DMS153 treated with DMSO at 0.1 percent for 48 hours (cell line): ENCODE measurements around the gene GALNTL6.

ENCODE experiments used
- DNase-seq: peaks from one replicate; lab custom pipeline; 2025; ENCODE audit not compliant: unreplicated experiment; lab: John Stamatoyannopoulos, UW

The GALNTL6 gene

DNA sequence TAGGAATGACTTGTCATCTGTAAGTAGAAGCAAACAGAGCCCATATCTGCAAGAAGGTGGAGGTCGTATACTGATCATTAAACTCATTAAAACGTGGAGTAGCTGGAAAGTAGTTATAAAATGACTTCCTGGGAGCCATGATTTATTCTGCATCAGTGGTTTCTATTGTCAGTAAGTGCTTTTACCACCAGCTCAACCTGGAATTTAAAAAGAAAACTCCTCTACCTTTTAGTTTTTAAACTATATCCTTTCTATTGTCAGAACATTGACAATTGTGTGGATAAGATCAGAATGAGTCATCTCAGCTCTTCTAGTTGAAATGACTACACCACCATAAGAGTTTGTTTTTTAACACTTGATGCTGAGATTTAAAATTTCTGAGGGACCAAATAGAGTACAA lies 704.2 kb downstream of the GALNTL6 start:
- no peak for DNase-seq

DNA sequence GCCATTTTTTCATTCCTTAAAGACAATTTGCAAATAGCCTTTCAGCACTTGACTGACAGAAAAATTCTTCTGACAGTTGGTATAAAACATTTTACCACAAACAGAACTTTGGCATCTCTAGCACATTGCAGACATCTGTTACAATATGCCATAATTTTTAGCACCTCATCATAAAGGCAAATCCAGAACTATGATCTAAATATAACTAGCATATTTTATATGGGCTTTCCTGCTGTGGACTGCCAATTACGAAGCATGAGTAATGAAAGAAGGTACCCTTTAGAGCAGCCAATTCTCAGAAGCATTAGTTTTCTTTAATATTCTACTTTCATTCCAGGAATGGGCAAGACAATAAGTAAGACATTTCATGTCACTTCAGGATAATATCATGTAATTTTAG lies 708.0 kb downstream of the GALNTL6 start:
- no peak for DNase-seq

DNA sequence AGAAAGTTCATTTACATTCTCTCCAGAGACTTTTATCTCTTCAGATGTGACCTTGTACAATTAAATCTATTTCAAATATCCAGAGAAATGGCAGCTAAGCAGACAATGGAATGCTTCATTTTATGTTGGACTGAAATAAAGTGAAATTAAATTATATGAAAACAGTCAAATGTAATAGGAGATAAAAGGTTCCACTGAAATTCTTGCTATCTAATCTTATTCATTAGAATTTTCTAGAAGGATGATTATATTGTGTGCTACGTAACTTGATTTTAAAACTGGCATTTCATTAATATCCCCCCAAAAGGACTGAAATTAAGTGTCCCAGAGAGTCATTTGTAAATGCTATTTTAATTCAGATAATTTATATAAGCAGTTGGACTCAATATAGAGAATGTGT lies 708.5 kb downstream of the GALNTL6 start:
- DNase-seq = no peak

DNA sequence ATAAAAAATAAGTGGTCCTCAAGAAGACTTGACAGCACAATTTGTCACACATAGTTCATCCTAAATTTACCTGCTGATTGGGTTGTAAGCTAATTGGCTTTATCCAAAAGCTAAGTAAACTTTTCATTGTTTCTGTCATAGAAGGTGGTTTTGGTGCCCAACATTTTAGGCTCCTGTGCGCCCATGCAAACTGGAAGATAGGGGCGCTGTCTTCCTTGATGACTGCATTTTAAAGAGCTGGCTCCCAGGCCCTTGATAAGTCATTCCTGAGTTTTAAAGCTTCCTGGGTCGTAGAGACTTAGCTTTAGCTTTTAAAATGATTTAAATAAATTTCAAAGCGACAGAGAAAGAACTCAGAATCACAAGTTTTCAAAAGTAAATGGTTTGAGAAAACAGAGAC lies 730.0 kb downstream of the GALNTL6 start:
- no peak for DNase-seq

DNA sequence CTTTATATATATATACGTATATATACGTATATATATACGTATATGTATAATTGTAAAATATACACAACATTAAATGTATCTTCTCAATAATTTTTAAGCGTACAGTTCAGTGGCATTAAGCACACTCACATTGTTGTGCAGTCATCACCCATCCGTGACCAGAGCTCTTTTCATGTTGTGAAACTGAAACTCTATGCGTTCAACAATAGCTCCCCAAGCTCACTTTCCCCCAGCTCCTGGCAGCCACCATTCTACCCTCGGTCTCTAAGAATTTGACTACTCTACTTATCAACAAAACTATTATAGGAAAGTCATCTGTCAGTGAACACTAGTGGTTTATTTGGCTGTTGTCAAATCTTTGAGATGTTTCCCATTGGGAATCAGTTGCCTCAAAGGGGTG lies 733.6 kb downstream of the GALNTL6 start:
- DNase-seq = no peak

DNA sequence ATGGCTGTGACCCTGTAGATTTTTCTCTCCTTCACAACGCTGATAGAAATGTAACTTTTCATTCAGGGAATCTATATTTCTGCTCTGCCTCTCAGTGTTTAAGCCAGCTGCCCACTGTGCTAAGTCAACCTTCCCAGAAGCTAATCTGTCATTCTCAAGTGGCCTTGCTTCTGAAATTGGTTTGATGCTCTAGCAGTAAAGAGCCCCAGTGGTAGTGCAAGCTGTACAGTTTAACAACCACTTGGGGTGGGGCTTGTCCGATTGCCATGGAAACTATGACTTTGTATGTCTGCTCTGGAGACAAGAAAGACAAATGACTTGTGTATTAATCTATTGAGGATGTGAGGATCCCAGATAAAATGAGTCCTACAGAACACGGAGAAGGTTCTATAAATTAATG lies 734.5 kb downstream of the GALNTL6 start:
- DNase-seq = peak; percentile 12

DNA sequence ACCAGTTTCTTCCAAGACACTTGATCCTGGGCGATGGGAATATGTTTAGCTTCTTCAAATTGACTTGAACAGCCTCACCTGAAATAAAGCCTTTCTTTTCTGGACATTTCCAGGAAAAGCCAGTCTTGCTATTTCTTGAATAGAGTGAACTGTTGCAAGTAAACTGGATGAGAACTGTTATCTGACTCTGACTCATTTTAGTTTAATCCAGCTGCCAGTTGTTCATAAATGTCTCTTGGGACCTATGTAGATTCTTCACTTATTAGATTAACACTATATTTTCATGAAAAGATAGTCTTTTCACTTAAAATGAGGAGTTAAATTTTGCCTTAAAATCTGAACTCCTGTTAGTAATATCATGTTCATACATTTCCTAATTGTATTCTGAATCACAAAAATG lies 740.0 kb downstream of the GALNTL6 start:
- no peak for DNase-seq

DNA sequence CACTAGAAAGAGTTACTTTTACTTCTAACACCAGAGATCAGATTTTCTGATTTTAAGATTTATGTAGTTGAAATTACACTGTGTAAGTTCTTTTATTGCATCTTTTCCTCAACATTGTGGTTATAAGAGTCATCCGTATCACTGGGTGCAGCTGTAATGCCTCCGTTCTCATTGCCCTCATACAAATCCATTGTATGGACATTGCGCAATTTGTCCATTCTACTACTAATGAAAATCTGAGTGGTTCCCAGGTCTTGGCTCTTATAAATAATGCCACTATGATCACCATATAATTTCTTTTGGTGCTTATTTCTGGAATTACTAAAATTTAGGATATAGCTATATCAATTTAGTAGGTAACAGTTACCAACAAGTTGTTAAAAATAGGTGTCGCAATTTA lies 741.4 kb downstream of the GALNTL6 start:
- no peak for DNase-seq

DNA sequence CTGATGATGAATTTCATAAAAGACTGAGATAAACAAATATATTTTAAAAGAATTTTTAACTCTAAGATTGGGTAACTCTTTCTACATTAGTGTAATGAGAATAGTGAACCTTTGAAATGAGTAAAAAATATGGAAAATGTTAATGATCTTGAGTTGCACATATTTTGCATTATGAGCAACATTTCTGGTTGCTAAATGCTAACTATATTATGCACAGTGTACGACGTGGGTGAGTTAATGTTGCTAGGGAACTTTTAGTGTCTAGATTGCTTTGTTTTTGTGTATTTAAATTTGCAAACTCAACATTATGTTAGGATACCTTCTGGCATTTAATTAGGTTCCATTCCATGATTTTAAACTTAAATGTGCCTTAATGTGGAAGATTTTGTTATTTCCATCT lies 742.5 kb downstream of the GALNTL6 start:
- no peak for DNase-seq

DNA sequence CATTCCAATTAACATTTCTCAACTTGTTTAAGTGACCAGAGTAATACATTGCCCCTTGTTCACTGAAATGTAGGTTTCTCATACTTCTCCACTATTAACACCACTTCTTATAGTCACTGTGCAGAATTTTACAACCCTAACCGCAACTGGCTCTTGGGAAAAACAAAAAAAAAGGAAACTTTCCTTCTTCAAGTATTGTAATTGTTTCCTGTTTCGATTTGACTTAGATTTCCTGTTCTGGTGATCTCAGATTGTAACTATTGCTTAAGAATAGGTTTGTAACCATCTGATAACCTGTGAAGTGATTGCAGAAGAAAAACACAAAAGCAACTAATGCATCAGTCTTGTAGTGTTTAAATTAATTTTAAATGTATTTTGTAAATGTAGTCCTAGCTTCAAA lies 760.7 kb downstream of the GALNTL6 start:
- DNase-seq = no peak

DNA sequence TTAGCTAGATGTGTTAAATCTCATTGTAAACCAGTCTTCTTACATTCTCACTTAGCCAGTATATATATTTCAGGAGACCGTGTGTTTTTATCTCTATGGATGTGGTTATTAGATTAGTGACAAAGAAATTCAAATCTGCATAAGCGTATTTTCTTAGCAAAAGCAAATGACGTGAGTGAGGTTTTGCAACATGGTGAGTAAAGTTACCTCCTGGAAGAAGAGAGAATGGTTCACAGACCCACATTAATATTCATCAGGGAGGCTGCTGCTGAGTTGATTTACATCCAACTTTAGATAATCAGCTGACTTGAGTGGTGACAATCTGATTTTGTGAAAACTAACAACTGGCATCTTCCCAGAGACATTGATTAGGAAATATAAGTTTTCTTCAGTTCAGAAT lies 765.5 kb downstream of the GALNTL6 start:
- no peak for DNase-seq

DNA sequence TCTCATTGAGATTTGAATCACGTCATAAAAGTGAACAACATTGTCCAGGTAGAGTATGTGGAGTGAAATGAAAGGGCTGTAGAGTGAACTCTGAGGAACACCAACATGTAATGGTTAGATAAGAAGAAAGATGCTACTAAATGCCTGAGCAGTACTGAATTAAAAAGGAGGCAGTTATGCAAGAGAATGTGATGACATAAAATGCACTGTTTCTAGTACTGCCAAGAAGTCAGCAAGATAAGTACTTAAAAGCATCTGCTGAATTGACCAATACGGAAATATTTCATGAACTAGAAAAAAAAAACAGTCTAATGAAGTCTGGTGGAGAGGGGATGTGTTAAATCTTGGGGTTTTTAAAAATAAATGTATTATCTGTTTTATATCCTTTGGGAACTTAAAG lies 771.6 kb downstream of the GALNTL6 start:
- DNase-seq = no peak

DNA sequence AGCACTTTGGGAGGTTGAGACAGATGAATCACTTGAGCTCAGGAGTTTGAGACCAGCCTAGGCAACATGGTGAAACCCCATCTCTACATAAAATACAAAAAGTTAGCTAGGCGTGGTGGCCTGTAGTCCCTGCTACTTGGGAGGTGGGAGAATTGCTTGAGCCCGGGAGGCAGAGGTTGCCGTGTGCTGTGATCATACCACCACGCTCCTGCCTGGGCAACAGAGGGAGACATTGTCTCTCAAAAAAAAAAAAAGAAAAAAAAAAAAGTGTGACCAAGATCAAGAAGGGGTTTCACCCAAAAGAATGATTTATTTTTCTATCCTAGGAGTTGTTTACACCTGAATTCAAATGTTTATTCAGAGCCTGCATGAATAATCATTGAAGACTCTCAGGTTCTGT lies 783.0 kb downstream of the GALNTL6 start:
- no peak for DNase-seq

DNA sequence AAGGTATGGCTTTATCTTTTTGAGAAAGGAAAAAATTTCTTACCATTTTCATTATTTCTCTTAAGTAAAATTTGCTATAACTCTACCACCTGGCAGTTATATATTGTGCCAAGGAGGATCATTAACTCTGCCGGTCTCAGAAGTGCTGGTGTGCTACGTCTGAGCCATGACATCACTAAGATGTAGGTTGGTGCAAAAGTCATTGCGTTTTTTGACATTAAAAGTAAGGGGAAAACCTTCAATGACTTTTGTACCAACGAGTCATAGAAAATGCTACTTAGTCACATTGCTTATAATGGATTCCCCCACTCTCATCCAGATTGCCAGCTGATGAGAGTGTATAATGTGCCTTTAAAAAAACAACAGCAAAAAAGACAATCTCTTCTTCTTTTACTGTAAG lies 786.4 kb downstream of the GALNTL6 start:
- DNase-seq = no peak

DNA sequence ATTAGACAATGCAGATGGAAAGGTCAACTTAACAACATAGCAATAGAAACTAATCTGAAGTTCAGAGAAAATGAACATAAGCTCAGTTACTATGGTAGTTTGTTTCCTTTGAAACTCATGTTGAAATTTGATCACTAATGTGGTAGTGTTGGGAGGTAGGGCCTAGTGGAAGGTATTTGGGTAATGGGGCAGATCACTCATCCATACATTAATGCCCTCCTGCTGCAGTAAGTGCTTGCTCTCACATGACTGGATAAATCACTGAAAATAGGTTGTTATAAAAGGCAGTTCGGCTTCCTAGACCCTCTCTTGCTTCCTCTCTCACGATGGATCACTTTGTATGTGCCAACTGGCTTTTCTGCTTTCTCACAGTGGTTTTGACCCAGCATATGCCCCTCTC lies 788.0 kb downstream of the GALNTL6 start:
- no peak for DNase-seq

DNA sequence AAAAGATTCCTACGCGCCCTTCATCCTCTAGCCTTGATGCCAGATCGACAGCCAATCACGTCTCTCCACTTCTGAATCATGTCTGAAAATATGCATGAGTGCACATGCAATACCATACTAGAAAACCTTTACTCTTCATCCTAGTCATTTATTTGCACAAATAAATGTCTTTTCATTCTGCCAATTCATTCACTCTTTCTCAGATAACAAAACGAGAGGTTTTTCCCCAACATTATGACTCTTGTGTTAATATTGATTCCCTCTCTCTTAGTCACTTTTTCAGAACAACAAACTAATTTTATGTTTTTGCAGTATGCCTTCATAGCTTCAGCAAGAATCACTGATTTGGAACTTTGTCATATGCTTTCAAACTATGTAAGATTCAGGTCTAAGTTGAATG lies 806.0 kb downstream of the GALNTL6 start:
- no peak for DNase-seq

DNA sequence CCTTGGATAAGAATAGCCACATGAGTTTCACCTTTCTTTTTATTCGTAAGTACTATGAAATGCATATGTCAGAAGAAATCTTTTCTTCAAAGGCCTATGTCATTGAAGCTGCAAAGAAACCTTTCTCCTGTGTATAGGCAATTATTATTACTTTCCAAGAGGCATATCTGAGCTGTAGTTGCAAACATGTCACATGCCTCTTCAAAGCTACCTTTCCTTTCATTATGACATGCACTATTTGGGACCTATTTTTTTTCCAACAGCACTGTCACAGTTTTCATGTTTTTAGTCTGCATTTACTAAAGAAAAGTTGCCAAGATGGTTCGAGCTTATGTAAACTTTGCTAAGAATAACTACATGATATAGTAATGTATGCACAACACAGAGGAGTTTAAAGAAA lies 806.6 kb downstream of the GALNTL6 start:
- DNase-seq = no peak

DNA sequence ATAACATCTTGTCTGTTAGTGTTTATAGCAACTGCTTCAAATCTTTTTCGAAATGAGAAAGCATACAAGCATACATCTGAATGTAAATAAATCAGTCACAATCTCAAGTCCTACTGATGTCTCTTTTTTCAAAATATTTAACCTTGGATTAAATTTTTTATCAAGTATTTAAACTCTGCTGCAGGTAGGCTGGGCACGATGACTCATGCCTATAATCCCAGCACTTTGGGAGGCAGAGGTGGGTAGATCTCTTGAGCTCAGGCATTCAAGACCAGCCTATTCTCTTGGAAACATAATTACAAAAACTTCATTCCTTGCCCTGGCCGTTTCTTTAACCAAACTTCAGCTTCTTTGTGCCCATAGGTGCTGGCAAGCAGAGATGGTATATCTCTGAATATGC lies 815.1 kb downstream of the GALNTL6 start:
- DNase-seq = no peak

DNA sequence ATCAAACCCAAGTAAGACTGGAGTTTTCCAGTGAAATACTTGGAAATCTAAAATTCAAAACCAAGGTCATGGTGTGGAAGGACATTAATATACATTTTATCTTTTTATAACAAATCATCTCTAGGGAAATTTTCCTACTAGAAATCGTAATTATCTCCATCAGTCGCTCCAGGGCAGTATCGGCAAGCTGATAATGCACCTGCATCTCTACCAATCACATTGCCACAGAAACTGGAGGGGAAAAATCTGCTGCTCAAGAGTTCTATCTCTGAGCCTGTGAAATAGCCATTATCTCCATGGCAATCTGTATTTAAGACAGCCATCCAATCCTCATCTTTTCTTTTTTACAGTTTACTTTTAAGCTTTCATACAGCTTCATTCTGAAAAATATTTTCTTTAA lies 817.1 kb downstream of the GALNTL6 start:
- no peak for DNase-seq

DNA sequence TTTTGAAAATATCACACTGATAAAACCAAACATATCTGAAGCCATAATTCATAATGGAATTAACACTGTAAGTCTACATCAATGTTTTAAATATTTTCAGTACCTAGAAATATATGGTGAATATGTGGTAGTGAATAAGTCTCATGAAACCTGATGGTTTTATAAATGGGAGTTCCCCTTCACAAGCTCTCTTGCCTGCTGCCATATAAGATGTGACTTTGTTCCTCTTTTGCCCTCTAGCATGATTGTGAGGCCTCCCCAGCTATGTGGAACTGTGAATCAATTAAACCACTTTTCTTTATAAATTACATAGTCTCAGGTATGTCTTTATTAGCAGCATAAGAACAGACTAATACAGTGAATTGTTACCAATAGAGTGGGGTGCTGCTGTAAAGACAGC lies 818.6 kb downstream of the GALNTL6 start:
- no peak for DNase-seq

DNA sequence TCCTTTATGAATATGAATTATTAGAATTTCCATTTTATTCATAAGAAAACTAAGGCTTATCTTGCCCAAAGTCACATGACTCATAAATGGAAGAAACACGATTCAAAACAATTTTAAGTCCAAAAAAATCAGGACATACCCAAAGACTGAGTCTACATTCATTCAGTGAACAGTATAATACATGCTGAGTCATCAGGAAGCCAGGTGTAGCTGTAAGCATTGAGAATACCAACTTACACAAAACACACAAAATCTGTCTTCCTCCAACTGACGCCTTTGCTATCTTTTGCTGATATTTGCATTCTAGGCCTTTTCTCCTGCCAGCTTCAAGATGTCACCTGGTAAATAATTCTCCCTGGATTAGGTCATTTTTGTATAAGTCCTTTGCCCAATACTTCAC lies 835.3 kb downstream of the GALNTL6 start:
- no peak for DNase-seq

DNA sequence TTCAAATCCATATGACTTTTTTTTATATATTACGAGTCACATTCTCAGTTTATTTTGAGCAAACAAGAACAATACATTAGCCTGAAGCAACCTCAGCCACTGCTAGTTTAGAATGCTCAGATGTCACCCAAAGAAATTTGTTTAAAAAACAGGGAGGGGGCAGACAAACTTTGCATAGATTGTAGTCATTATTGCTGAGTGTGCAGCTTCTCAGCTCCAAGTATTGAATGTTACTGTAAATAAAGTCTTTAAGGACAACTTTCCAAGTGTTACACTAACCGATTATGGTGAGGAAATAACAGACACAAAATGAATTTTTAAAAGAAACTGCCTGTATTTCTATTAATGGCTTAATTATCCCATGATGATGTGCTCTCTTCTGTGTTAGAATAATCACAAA lies 835.9 kb downstream of the GALNTL6 start:
- no peak for DNase-seq

DNA sequence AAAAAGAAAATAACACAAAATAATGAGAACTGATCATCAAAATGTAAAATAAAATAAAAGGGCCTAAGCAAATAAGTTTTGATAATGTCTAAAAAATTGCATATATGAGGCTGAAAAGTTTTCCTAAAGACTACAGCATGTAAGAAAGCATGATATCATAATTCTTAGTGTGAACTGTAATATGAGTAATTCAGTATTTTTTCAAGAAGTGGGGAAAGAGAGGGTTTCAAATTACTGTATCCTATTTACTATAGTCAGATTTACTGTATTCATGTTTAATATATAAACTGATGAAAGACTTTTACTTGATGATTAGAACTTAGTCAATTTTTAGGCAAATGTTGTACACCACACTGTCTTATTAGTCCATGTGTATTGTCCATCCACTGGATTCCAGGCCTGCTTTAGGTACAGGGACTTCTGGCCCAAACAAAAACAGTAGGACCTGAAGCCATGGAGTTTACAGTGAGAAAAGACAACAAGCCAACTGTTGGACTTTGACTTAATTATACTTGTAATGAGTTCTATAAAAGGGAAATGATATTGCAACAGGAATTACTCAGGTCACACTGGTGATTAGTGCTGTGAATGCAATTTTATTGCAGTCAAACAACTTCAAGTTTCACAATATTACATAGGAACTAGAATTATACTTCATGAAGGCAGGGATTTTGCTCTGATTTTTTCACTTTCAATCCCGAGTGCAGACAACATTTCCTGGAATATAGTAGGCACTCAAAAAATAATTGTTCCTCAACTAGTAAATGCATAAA lies 837.7 kb downstream of the GALNTL6 start:
- no peak for DNase-seq

DNA sequence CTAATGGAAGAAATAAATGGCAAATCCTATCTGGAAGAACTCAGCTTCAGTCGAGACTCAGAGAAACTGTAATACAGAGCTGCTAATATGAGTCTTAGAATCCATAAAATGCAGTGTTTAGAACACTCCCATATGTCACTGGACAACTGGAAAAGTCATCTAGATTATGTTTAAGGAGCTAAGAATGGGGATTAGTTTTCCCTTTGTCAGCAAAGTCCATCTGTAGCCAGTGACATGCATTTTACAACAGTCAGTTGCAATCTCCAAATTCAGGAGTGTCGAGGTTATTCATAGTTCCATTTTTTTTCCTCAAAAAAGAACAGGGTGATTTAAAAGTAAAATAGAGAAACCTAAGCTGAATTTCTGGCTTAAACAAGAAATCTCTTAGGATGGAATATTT lies 838.8 kb downstream of the GALNTL6 start:
- DNase-seq = no peak
